B cell (primary cell): ENCODE data around the gene EP300. TPM values are rescaled to one million over a fixed set of nuclear protein-coding genes. Genes with fewer than 3 reads are reported as not detected.
"Not testable (repeated sequence)": the region's sequence is repeated elsewhere in the genome, so short reads cannot be mapped to it uniquely, and the experiment has no call there.

Experiments
- ATAC-seq: fragments of 200-7000 bp; cut with Tn5 transposase; one replicate; pipeline ENCODE4 v1.10.0; 2021; ENCODE audit warnings: low read depth, mild to moderate bottlenecking, moderate number of reproducible peaks, moderate library complexity
- CTCF ChIA-PET: fragments of 350-600 bp; sonication (Branson Sonifier 250); formaldehyde crosslinking; loops from one replicate; lab custom pipeline; 2021; ENCODE audit warnings: antibody characterized with exemption, inconsistent platforms; lab: Charles Lee
- POLR2A ChIA-PET: fragments of 350-600 bp; sonication (Branson Sonifier 250); formaldehyde crosslinking; loops from one replicate; lab custom pipeline; 2021; ENCODE audit warnings: antibody characterized with exemption; lab: Charles Lee
- DNase-seq: peaks from one replicate; pipeline ENCODE4 v3.0.0; 2013
- H2AFZ ChIP-seq: 2 replicates; pipeline ENCODE4 v1.6.1; 2012; ENCODE audit warnings: mild to moderate bottlenecking, low read depth, low read length; ENCODE audit not compliant: insufficient read depth, poor library complexity, severe bottlenecking
- H3K27ac ChIP-seq, 2 donors: 1 replicate in 1 of 2; 2 replicates in 1 of 2; pipeline ENCODE4 v1.5.1; 2012 to 2013; ENCODE audit warnings: low read length in 2 of 2, mild to moderate bottlenecking in 2 of 2, moderate library complexity in 1 of 2
- H3K27me3 ChIP-seq, 4 experiments: fragments of 200-600 bp in 1 of 4; sonication (generic) in 1 of 4; replicated peaks in 1 of 4; 1 replicate in 2 of 4; 2 replicates in 2 of 4; pipeline versions ENCODE4 v1.6.1 to v1.7.0; 2013 to 2016; ENCODE audit warnings: low read length in 3 of 4, mild to moderate bottlenecking in 2 of 4, mixed read lengths in 1 of 4, moderate library complexity in 1 of 4; ENCODE audit not compliant: insufficient read depth in 4 of 4, control insufficient read depth in 3 of 4; ENCODE audit errors: control extremely low read depth in 1 of 4
- H3K36me3 ChIP-seq, 2 experiments: replicated peaks in 1 of 2; 1 replicate in 1 of 2; 2 replicates in 1 of 2; pipeline versions ENCODE4 v1.6.1 to v1.7.1; 2013; ENCODE audit warnings: low read length in 1 of 2; ENCODE audit not compliant: insufficient read depth in 2 of 2, control insufficient read depth in 1 of 2; ENCODE audit errors: control extremely low read depth in 1 of 2, extremely low read depth in 1 of 2
- H3K4me1 ChIP-seq, 2 donors: fragments of 200-600 bp in 1 of 2; sonication (generic) in 1 of 2; 1 replicate in 1 of 2; 2 replicates in 1 of 2; pipeline versions ENCODE4 v1.5.1 to v1.6.1; 2013 to 2017; ENCODE audit warnings: low read length in 2 of 2; ENCODE audit not compliant: control insufficient read depth in 2 of 2, insufficient read depth in 2 of 2
- H3K4me2 ChIP-seq: replicated peaks from 2 replicates; pipeline ENCODE3; 2012; ENCODE audit warnings: mild to moderate bottlenecking, low read depth, low read length; ENCODE audit not compliant: poor library complexity, severe bottlenecking
- H3K4me3 ChIP-seq, 5 experiments: fragments of 200-600 bp in 1 of 5; sonication (generic) in 1 of 5; 1 replicate in 3 of 5; 2 replicates in 2 of 5; pipeline versions ENCODE4 v1.5.1 to v1.7.0; 2011 to 2016; ENCODE audit warnings: low read length in 4 of 5, mild to moderate bottlenecking in 4 of 5, low read depth in 2 of 5, control low read depth in 1 of 5, moderate library complexity in 1 of 5; ENCODE audit not compliant: insufficient read depth in 1 of 5; ENCODE audit errors: control extremely low read depth in 1 of 5, extremely low read depth in 1 of 5
- H3K79me2 ChIP-seq: fragments of 200-600 bp; sonication (generic); one replicate; pipeline ENCODE4 v1.6.0; 2016; ENCODE audit warnings: low read length; ENCODE audit not compliant: control insufficient read depth, insufficient read depth
- H3K9ac ChIP-seq: fragments of 200-600 bp; sonication (generic); 2 replicates; pipeline ENCODE4 v1.6.1; 2017; ENCODE audit warnings: mild to moderate bottlenecking, low read length, moderate library complexity
- H3K9me3 ChIP-seq, 3 donors: one replicate each; pipeline versions ENCODE4 v1.6.1 to v1.7.1; 2013; ENCODE audit warnings: low read length in 2 of 3; ENCODE audit not compliant: control insufficient read depth in 2 of 3, insufficient read depth in 1 of 3; ENCODE audit errors: control extremely low read depth in 1 of 3
- H4K20me1 ChIP-seq: 2 replicates; pipeline ENCODE4 v1.6.0; 2012; ENCODE audit warnings: mild to moderate bottlenecking, low read length; ENCODE audit not compliant: insufficient read depth, control insufficient read depth, poor library complexity, severe bottlenecking
- H3K27ac Mint-ChIP-seq: one replicate; pipeline ENCODE4 v1.8.0; 2021; ENCODE audit warnings: mixed read lengths
- H3K27me3 Mint-ChIP-seq: one replicate; pipeline ENCODE4 v1.8.0; 2021; ENCODE audit warnings: mixed read lengths
- H3K4me1 Mint-ChIP-seq: one replicate; pipeline ENCODE4 v1.8.0; 2021; ENCODE audit warnings: mixed read lengths
- H3K4me3 Mint-ChIP-seq: one replicate; pipeline ENCODE4 v1.8.0; 2021; ENCODE audit warnings: mixed read lengths
- H3K9me3 Mint-ChIP-seq: one replicate; pipeline ENCODE4 v1.8.0; 2022; ENCODE audit warnings: mixed read lengths; ENCODE audit not compliant: insufficient read depth
- WGBS: methylation state at CpG from one replicate; pipeline ENCODE4 v1.1.5; 2013; ENCODE audit warnings: missing lambda C conversion rate; ENCODE audit not compliant: insufficient coverage; 5-methylcytosine and 5-hydroxymethylcytosine counted together
- intact Hi-C: fragments of 100-400 bp; cut with micrococcal nuclease; formaldehyde crosslinking; loops from one replicate; pipeline ENCODE4 v1.10.0; 2022
- polyA plus RNA-seq: library from polyadenylated mRNA; depleted of rRNA; stranded (reverse); fragments of >200 nt; gene quantifications from 2 replicates; pipeline ENCODE4 v1.2.3, GENCODE V29; 2012
- total RNA-seq, 2 donors: library from RNA; stranded (reverse); fragments of 120-200 nt in 1 of 2; gene quantifications; 1 replicate in 1 of 2; 2 replicates in 1 of 2; pipeline versions ENCODE4 v1.2.3 to v1.2.4, GENCODE V29; 2013 to 2022

The EP300 gene
- total and polyA plus RNA-seq, 2 donors (not counting 1 experiment from before 2014, with no cell fraction given): 73.3 to 185 TPM

DNA sequence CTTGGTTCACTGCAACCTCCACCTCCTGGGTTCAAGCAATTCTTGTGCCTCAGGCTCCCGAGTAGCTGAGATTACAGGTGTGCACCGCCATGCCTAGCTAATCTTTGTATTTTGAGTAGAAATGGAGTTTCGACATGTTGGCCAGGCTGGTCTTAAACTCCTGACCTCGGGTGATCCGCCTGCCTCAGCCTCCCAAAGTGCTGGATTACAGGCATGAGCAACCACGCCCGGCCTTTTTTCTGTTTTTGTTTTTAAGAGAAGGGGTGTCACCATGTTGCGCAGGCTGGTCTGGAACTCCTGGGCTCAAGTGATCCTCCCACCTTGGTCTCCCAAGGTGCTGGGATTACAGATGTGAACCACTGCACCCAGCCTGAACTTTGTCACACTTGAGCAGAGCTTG, 26.1 kb upstream of the EP300 start:
- H2AFZ ChIP-seq, H3K4me3 ChIP-seq, H3K27me3 Mint-ChIP-seq, H3K9ac ChIP-seq, intact Hi-C loops, H3K9me3 Mint-ChIP-seq, H3K79me2 ChIP-seq, H4K20me1 ChIP-seq, DNase-seq, H3K4me2 ChIP-seq, ATAC-seq, H3K4me3 Mint-ChIP-seq, H3K36me3 ChIP-seq, H3K9me3 ChIP-seq, H3K27ac Mint-ChIP-seq, CTCF ChIA-PET, H3K27ac ChIP-seq, H3K27me3 ChIP-seq: not testable (repeated sequence)
- POLR2A ChIA-PET: interaction anchor here (0.6 to 0.7 kb wide), 3 partner anchors 44 to 340 kb away, joined by 3 to 4 read pairs (median 3); no protein-coding TSS in a partner anchor
- peaks cover 24% of the 10 kb centered on the region for H3K4me1 Mint-ChIP-seq
- WGBS: 99% methylated on average over 8 of the region's 8 CpGs
- H3K4me1 ChIP-seq: peaks cover 33 to 34% of the 10 kb centered on the region in 2 donors

DNA sequence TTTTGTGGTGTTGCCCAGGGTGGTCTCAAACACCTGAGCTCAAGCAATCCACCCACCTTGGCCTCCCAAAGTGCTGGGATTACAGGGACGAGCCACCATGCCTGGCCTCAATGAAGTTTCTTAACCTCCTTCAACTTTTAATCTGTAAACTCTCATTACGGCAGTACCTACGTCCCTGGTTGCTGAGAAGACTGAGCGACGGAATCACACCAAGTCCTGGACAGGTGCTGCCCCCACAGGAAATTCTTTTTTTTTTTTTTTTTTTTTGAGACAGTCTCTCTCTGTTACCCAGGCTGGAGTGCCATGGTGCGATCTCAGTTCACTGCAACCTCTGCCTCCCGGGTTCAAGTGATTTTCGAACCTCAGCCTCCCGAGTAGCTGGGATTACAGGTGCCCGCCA, 24.4 kb upstream of the EP300 start:
- Histone ChIP-seq H3K4me1 (peaks cover 33 to 34% of the 10 kb centered on the region in 2 donors), H3K4me2 (peak overlapping the region; percentile 84), H3K27ac (peak overlapping the region; percentile 66 to 81), H2AFZ (peak overlapping the region; percentile 5)
- ATAC-seq: peak; percentile 21
- WGBS: 76% methylated on average over 7 of the region's 10 CpGs
- DNase-seq: peak; percentile 48
- H3K9me3 Mint-ChIP-seq, H3K36me3 ChIP-seq, H3K9ac ChIP-seq, H3K27me3 Mint-ChIP-seq, H3K9me3 ChIP-seq, H3K4me3 ChIP-seq, H4K20me1 ChIP-seq, H3K79me2 ChIP-seq, H3K27me3 ChIP-seq, intact Hi-C loops: not testable (repeated sequence)
- Mint-ChIP-seq H3K27ac (peak overlapping the region; percentile 56), H3K4me3 (peak overlapping the region; percentile 45), H3K4me1 (peaks cover 28% of the 10 kb centered on the region)
- POLR2A ChIA-PET: interaction anchor here (0.6 to 3.0 kb wide), 6 partner anchors 25 to 654 kb away, joined by 3 to 42 read pairs (median 6); partner anchors contain the start of genes EP300, RANGAP1 and RBX1
- CTCF ChIA-PET: interaction anchor here (0.5 to 2.9 kb wide), 6 partner anchors 24 to 145 kb away, joined by 3 to 20 read pairs (median 8); partner anchors contain the start of genes EP300 and RBX1
